AG09309 (cell line): ENCODE measurements around the gene ME1.

ENCODE experiments used
- DNase-seq: peaks from one replicate; pipeline ENCODE4 v3.0.0-alpha.2; 2010; ENCODE audit warnings: low read depth
- H3K4me3 ChIP-seq: 2 replicates; pipeline ENCODE4 v1.5.1; 2011; ENCODE audit warnings: mild to moderate bottlenecking, low read depth, low read length, moderate library complexity; ENCODE audit not compliant: control insufficient read depth
- CTCF ChIP-seq: IDR thresholded peaks from 2 replicates; pipeline ENCODE4 v1.5.1; 2011; ENCODE audit warnings: mild to moderate bottlenecking, low read depth, low read length, inconsistent platforms; ENCODE audit not compliant: insufficient read depth, control insufficient read depth; ENCODE audit errors: missing control alignments

ME1 gene

GRCh38 chr6:83430611-83431544 is at the start of gene ME1:
Gene ME1, minus strand, starts transcription at chr6:83431051. Its CDS starts 97 bp downstream, at chr6:83430954.
- H3K4me3 ChIP-seq, result peak within 1 kb of the TSS; percentile 79
- peak; percentile 31 for DNase-seq
- no peak for TF ChIP-seq CTCF

GRCh38 chr6:83480470-83480869 is 49.6 kb upstream of the ME1 start:
- H3K4me3 ChIP-seq, result no peak overlapping the region
- TF ChIP-seq CTCF, result no peak

GRCh38 chr6:83479389-83479788 is 48.5 kb upstream of the ME1 start:
- no peak for DNase-seq
- TF ChIP-seq CTCF, result no peak

More at GRCh38 chr6:83480470-83480869, 49.6 kb upstream of the ME1 start:
- DNase-seq, result no peak

GRCh38 chr6:83476971-83477370 is 46.1 kb upstream of the ME1 start:
- no peak for TF ChIP-seq CTCF
- H3K4me3 ChIP-seq, result no peak overlapping the region
- DNase-seq, result no peak

More at GRCh38 chr6:83479389-83479788, 48.5 kb upstream of the ME1 start:
- H3K4me3 ChIP-seq, result no peak overlapping the region

- TF ChIP-seq CTCF, result no peak
- no peak for DNase-seq
- no peak overlapping the region for H3K4me3 ChIP-seq
These were observed 43.5 kb upstream of the ME1 start for GRCh38 chr6:83474309-83474708.

- no peak for TF ChIP-seq CTCF
- no peak for DNase-seq
- no peak overlapping the region for H3K4me3 ChIP-seq
These were observed 41.9 kb upstream of the ME1 start for GRCh38 chr6:83472767-83473166.
